Neutrophil (primary cell): ENCODE results near the gene CDK19.

ENCODE experiments used
- H3K27ac ChIP-seq: fragments of 200-600 bp; sonication (generic); 2 replicates; pipeline ENCODE4 v1.5.1; 2016; ENCODE audit warnings: mild to moderate bottlenecking, moderate library complexity
- H3K27me3 ChIP-seq: fragments of 200-600 bp; sonication (generic); 2 replicates; pipeline ENCODE4 v1.6.0; 2016; ENCODE audit warnings: mild to moderate bottlenecking
- H3K36me3 ChIP-seq: fragments of 200-600 bp; sonication (generic); 2 replicates; pipeline ENCODE4 v1.5.1; 2017
- H3K4me1 ChIP-seq, 2 experiments: fragments of 200-600 bp in 1 of 2; sonication (generic) in 1 of 2; 1 replicate in 1 of 2; 2 replicates in 1 of 2; pipeline versions ENCODE4 v1.5.1 to v1.6.1; 2013 to 2016; ENCODE audit warnings: low read depth in 1 of 2, low read length in 1 of 2, mild to moderate bottlenecking in 1 of 2, moderate library complexity in 1 of 2; ENCODE audit not compliant: control insufficient read depth in 1 of 2, insufficient read depth in 1 of 2
- H3K4me3 ChIP-seq, 2 experiments: fragments of 200-600 bp in 1 of 2; sonication (generic) in 1 of 2; 1 replicate in 1 of 2; 2 replicates in 1 of 2; pipeline ENCODE4 v1.5.1; 2013 to 2016; ENCODE audit warnings: low read depth in 1 of 2, low read length in 1 of 2, mild to moderate bottlenecking in 1 of 2, moderate library complexity in 1 of 2
- H3K9me3 ChIP-seq: fragments of 200-600 bp; sonication (generic); 2 replicates; pipeline ENCODE4 v1.5.1; 2016
- TF ChIP-seq, protein P1 (sequence below): fragments of 200-600 bp; sonication (generic); IDR thresholded peaks from 2 replicates; pipeline ENCODE4 v1.5.1; 2016; ENCODE audit warnings: antibody characterized with exemption

The CDK19 gene

DNA sequence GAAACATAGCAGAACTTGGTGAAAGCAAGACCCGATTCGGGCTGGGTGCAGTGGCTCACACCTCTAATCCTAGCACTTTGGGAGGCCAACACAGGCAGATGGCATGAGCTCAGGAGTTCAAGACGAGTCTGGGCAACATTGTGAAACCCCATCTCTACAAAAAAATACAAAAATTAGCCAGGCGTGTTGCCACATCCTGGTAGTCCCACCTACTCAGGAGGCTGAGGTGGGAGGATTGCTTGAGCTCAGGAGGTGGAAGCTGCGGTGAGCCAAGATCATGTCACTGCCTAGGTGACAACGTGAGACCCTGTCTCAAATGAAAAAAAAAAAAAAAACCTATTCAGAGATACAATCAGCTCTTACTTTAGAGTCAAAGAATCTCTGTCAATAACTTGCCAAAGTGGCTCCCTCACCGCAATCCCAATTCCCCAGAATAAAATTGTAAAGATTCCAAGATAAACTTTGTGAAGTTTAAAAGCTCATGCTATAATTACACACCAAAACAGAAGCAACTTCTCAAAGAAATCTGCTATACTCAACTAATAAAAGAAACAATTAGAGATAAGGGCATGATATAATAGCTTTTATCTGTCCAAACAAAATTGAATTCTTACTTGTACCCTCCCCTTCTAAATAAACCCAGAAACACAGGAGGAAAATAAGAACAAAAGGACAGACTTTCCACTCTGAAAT is 33.6 kb downstream of the CDK19 start:
- H3K9me3 ChIP-seq = no peaks in the 10 kb centered on the region
- no peaks in the 10 kb centered on the region for H3K27me3 ChIP-seq
- H3K4me3 ChIP-seq = no peak overlapping the region
- no peak overlapping the region for H3K27ac ChIP-seq
- H3K36me3 ChIP-seq = no peaks in the 10 kb centered on the region
- TF ChIP-seq, protein P1, sequence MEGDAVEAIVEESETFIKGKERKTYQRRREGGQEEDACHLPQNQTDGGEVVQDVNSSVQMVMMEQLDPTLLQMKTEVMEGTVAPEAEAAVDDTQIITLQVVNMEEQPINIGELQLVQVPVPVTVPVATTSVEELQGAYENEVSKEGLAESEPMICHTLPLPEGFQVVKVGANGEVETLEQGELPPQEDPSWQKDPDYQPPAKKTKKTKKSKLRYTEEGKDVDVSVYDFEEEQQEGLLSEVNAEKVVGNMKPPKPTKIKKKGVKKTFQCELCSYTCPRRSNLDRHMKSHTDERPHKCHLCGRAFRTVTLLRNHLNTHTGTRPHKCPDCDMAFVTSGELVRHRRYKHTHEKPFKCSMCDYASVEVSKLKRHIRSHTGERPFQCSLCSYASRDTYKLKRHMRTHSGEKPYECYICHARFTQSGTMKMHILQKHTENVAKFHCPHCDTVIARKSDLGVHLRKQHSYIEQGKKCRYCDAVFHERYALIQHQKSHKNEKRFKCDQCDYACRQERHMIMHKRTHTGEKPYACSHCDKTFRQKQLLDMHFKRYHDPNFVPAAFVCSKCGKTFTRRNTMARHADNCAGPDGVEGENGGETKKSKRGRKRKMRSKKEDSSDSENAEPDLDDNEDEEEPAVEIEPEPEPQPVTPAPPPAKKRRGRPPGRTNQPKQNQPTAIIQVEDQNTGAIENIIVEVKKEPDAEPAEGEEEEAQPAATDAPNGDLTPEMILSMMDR = no peak
- H3K4me1 ChIP-seq = peaks cover 0 to 11% of the 10 kb centered on the region in 2 experiments

DNA sequence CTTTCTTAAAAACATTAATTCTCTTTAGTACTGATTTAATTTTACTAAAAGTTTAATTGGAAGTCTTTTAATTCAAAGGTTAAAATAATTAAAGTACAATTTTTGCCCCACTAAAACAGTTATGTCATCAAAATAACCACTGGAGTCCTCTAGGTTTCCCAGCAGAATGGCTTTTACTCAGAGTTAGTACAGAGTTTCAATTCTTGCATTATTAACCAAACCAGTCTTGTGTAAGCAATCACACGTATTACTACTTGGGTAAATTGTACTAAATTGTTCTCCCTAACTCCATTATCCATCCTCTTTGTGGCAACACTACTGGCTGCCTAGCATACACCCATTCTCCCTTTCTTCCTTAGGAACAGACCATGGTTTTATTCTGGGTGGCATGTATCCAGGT is 36.9 kb downstream of the CDK19 start:
- H3K4me1 ChIP-seq = peaks cover 0 to 14% of the 10 kb centered on the region in 2 experiments
- no peaks in the 10 kb centered on the region for H3K36me3 ChIP-seq
- no peaks in the 10 kb centered on the region for H3K9me3 ChIP-seq
- TF ChIP-seq, protein P1 = no peak
- H3K27me3 ChIP-seq = no peaks in the 10 kb centered on the region
- H3K4me3 ChIP-seq = no peak overlapping the region
- peak overlapping the region; percentile 55 for H3K27ac ChIP-seq

GRCh38 chr6:110777636-110778035 is 37.6 kb downstream of the CDK19 start:
- H3K27ac ChIP-seq = no peak overlapping the region
- H3K36me3 ChIP-seq = no peaks in the 10 kb centered on the region
- TF ChIP-seq, protein P1 = no peak
- H3K4me1 ChIP-seq = peaks cover 0 to 14% of the 10 kb centered on the region in 2 experiments
- H3K27me3 ChIP-seq = no peaks in the 10 kb centered on the region
- H3K4me3 ChIP-seq = no peak overlapping the region
- no peaks in the 10 kb centered on the region for H3K9me3 ChIP-seq

GRCh38 chr6:110776413-110776812 is 38.9 kb downstream of the CDK19 start:
- Histone ChIP-seq H3K27me3 (no peaks in the 10 kb centered on the region), H3K4me1 (peaks cover 0 to 14% of the 10 kb centered on the region in 2 experiments), H3K4me3 (no peak overlapping the region), H3K9me3 (no peaks in the 10 kb centered on the region), H3K36me3 (peaks cover 4% of the 10 kb centered on the region), H3K27ac (peak overlapping the region; percentile 30)
- TF ChIP-seq, protein P1 = no peak

GRCh38 chr6:110769923-110770322 is 45.3 kb downstream of the CDK19 start:
- Histone ChIP-seq H3K4me3 (no peak overlapping the region), H3K36me3 (peaks cover 13% of the 10 kb centered on the region), H3K27me3 (no peaks in the 10 kb centered on the region), H3K9me3 (no peaks in the 10 kb centered on the region), H3K4me1 (no peaks in the 10 kb centered on the region), H3K27ac (peak overlapping the region; percentile 52)
- TF ChIP-seq, protein P1 = no peak
